Dendritic cell treated with granulocyte-macrophage colony-stimulating factor and Interleukin-4, amounts not matched to agents 40 ng/mL and 50 ng/mL, for 4 days (primary cell): Measurements from ENCODE around the gene CLCF1.

Experiments
- H3K27ac Mint-ChIP-seq: one replicate; pipeline ENCODE4 v1.8.0; 2022; ENCODE audit warnings: mild to moderate bottlenecking, mixed read lengths
- H3K27me3 Mint-ChIP-seq: one replicate; pipeline ENCODE4 v1.8.0; 2022; ENCODE audit warnings: mild to moderate bottlenecking, mixed read lengths
- H3K36me3 Mint-ChIP-seq: one replicate; pipeline ENCODE4 v1.8.0; 2022; ENCODE audit warnings: low read depth, mixed read lengths
- H3K4me1 Mint-ChIP-seq: one replicate; pipeline ENCODE4 v1.8.0; 2022; ENCODE audit warnings: low read depth, mixed read lengths
- H3K4me3 Mint-ChIP-seq: one replicate; pipeline ENCODE4 v1.8.0; 2022; ENCODE audit warnings: mild to moderate bottlenecking, moderate library complexity, mixed read lengths
- H3K9me3 Mint-ChIP-seq: one replicate; pipeline ENCODE4 v1.8.0; 2022; ENCODE audit warnings: mixed read lengths
- intact Hi-C: fragments of 100-400 bp; cut with micrococcal nuclease; formaldehyde crosslinking; loops from one replicate; pipeline ENCODE4 v1.15.0; 2022

The CLCF1 gene

DNA sequence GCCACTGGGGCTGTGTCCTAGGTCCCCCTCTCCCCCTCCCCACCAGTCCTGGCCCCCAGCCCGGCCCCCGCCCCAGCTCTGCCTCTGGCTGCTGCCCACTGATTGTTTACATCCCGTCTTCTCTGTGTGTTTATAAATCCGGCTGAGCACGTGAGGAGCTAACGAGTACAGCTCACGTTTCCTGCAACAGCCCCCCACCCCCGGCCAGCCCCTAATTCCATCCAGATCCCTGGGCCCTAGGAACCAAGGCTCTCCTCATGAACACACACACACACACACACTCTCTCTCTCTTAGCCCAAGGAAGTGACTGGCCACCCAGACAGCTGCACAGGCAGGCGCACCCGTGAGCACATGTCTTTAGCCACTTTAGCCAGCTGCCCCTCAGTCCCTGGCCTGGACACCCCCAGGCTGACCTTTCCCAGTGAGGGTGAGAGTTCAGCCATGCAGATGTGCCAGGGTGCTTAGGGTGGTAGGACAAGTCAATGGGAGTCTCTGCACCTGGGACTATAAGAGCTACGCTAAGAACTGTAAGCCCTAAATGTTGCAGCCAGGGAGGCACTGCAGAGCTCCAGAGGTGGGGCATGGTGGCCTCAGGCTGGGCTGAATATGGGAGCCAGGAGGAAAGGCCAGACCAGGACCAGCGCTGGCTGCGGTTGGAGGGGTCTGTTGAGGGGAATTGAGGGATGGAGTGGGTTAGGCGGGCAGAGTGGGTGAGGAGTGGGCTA, 2.9 kb downstream of the CLCF1 start:
- Mint-ChIP-seq H3K4me1 (peaks cover 82% of the 10 kb centered on the region), H3K9me3 (no peaks in the 10 kb centered on the region), H3K4me3 (no peak overlapping the region), H3K36me3 (peaks cover 3% of the 10 kb centered on the region), H3K27me3 (peaks cover 39% of the 10 kb centered on the region), H3K27ac (peak overlapping the region; percentile 29)
- intact Hi-C loops = no loop called here

DNA sequence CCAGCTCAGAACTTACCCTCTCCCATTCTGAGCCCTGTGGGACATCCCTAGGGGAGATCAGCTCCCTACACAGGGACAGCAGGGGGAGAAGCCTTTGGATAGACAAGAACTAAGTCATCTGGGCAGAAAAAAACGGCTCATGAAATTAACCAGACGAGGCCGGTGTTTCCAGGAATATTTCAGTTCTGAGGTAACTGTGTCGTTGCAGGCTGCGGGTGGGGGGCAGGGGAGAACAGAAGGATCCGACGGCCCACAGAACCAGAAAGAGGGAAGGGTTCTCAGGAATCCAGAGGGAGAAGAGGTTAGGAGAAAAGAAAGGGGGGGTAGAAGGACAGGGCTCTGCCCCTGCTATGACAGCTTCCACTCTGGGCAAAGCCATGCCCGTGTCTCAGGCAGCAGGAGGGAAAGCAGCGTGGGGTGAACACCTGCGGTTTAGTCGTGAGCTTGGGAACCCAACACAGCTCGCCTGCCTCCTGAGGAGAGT, 3.6 kb downstream of the CLCF1 start:
- no peak overlapping the region for H3K4me3 Mint-ChIP-seq
- H3K27ac Mint-ChIP-seq = no peak overlapping the region
- peaks cover 37% of the 10 kb centered on the region for H3K27me3 Mint-ChIP-seq
- intact Hi-C loops = no loop called here
- H3K9me3 Mint-ChIP-seq = no peaks in the 10 kb centered on the region
- H3K36me3 Mint-ChIP-seq = peaks cover 10% of the 10 kb centered on the region
- peaks cover 84% of the 10 kb centered on the region for H3K4me1 Mint-ChIP-seq

DNA sequence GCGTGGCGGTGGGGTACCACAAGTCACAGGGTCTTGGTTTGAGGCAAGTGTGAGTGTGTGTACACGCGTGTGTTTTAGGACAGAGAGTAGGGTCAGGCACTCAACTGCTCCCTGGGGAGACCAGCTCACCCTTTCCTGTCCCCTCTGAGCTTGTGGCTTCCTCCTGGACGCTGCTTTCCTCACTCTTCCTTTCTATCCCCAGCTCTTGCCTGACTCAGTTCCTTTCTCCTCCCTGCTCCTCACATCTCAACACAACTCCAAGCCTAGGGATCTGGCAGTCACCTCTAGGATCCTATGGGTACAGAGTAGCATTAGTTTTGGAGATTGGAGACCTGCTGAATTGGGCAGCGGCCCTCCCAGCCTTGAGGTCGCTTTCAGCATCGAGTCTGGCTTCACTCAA, 4.1 kb downstream of the CLCF1 start:
- H3K4me3 Mint-ChIP-seq = no peak overlapping the region
- peaks cover 34% of the 10 kb centered on the region for H3K27me3 Mint-ChIP-seq
- no peak overlapping the region for H3K27ac Mint-ChIP-seq
- peaks cover 83% of the 10 kb centered on the region for H3K4me1 Mint-ChIP-seq
- H3K9me3 Mint-ChIP-seq = no peaks in the 10 kb centered on the region
- H3K36me3 Mint-ChIP-seq = peaks cover 15% of the 10 kb centered on the region
- intact Hi-C loops = no loop called here

DNA sequence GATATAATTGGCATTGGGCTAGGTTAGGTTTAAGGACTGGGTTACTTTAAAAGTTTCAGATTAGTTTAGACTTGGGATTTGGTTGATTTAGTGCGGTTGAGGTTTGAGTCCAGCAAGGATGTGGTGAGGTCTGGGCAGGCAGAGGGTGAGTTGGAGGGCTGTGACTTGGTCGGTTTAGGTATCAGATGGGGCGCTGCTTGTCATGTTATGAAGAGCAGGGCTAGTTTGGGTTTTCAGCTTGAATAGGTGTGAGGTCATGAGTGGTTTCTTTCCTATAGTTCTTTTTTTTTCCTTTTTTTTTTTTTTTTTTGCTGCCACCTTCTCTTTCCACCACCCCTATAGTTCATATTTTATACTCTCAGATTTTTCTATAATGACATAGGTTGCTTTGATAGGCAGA, 4.8 kb downstream of the CLCF1 start:
- Mint-ChIP-seq H3K4me1 (peaks cover 81% of the 10 kb centered on the region), H3K4me3 (no peak overlapping the region), H3K27me3 (peaks cover 34% of the 10 kb centered on the region), H3K36me3 (peaks cover 15% of the 10 kb centered on the region), H3K9me3 (no peaks in the 10 kb centered on the region), H3K27ac (no peak overlapping the region)
- intact Hi-C loops = no loop called here

DNA sequence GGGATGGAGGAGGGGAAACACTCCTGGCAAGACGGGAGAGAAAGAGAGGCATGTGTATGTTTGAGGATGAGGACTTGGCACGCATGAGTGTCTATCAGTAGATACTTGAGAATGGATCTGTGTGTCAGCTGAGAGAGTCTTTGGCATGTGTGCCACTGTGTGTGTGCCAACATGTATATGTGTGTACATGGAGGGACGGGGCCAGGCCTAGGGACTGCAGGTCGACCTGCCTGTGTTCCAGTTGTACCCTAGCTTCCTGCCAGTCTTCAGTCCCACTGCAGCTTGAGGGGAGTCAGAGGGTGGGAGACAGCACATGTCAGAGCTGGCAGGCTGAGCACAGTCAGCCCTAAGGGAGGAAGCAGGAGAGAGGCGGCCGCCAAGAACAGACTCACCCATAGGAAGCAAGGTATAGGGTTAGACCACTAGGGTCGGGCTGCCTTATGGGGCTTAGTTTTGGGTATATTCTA, 5.6 kb downstream of the CLCF1 start:
- Mint-ChIP-seq H3K4me1 (peaks cover 85% of the 10 kb centered on the region), H3K36me3 (peaks cover 15% of the 10 kb centered on the region), H3K4me3 (no peak overlapping the region), H3K27ac (no peak overlapping the region), H3K9me3 (no peaks in the 10 kb centered on the region), H3K27me3 (peaks cover 34% of the 10 kb centered on the region)
- intact Hi-C loops = no loop called here

DNA sequence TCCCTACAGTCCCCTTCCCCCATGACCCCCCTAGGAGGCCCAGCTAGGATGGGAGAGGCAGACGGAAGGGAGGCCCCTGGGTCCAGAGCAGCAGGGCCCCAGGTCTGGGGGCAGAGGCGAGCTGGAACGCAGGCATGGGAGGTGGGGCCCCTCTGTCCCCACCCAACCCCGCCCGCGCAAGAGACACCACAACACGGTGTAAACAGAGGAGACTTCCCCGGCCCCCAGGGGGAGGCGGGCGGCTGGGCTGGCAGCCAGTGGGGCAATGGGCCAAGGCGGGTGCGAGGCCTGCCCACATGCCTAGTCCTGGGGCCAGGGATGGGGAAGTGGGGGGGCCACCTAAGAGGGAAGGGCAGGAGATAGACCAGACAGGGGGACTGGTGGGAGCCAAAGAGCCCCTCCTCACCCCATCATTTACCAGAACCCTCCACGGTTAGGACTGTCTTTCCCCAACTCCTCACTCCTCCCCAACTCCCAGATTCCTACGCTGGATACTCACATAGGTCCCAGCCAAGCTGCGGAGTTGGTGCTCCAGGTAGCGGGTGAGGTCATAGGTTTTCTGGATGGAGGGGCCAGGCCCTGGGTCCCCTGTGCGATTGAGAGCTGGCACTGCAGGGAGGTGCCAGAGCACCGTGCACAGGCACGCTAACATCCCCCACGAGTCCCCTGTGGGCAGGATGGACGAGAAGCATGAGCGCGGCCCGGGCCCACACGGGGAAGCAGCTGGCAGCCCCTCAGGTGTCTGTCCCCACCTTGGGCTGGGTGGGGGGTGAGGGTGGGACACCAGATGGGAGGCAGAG, 6.2 kb downstream of the CLCF1 start:
- H3K27ac Mint-ChIP-seq = no peak overlapping the region
- intact Hi-C loops = no loop called here
- H3K4me3 Mint-ChIP-seq = no peak overlapping the region
- peaks cover 85% of the 10 kb centered on the region for H3K4me1 Mint-ChIP-seq
- no peaks in the 10 kb centered on the region for H3K9me3 Mint-ChIP-seq
- peaks cover 15% of the 10 kb centered on the region for H3K36me3 Mint-ChIP-seq
- peaks cover 34% of the 10 kb centered on the region for H3K27me3 Mint-ChIP-seq

DNA sequence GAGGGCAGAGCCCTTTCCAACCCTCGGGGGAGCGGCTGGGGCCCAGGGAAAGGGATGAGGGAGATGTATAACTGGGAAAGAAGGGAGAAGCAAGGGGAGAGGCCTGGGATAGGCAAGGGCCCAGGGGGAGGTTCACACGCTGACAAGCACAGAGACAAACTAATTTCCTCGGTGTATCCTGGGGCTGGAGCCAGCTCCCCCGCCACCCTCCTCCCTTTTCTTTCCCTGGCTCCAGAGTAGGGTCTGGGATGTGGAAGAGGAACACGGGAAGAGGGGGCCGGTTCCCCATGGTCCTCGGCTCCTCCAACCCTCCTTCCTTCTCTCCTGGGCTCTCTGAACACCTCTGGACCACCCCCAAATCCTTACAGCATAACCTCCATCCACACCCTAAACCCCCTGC, 6.9 kb downstream of the CLCF1 start:
- Mint-ChIP-seq H3K27ac (peak overlapping the region; percentile 2), H3K9me3 (no peaks in the 10 kb centered on the region), H3K4me3 (no peak overlapping the region), H3K36me3 (peaks cover 15% of the 10 kb centered on the region), H3K4me1 (peaks cover 85% of the 10 kb centered on the region), H3K27me3 (peaks cover 30% of the 10 kb centered on the region)
- intact Hi-C loops = no loop called here

DNA sequence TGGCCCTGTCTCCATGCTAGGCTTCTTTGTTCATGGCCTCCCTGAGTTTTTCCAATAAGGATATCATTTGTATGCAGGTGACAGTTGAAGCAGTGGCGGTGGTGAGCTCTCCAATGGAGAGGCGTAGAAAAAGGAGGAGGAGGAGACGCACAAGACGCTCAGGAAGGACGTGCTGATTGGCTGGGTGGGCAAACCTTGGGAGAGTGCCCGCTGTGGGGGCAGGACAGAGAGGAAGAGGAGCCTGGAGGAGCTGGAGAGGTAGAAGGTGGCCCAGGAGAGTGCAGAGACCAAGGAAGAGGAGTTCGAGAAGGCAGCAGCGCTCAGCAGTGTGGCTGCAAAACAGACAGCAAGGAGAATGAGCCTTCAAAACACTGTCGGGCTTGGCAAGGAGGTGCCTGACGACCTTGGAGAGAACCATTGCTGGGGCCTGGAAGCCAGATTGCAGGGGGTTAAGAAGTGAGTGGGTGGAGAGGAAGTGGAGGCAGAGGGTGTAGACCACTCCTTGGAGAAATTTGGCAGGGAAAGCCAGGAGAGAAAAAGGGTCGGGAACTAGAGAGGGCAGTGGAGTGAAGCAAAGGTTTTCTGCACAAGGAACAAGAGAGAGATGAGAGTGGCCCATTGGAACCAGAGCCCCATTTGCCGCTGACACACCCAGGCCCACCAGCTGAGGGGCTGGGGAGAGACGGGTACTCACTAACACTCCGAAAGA, 7.5 kb downstream of the CLCF1 start:
- H3K9me3 Mint-ChIP-seq = no peaks in the 10 kb centered on the region
- intact Hi-C loops = no loop called here
- H3K27ac Mint-ChIP-seq = peak overlapping the region; percentile 2
- H3K4me3 Mint-ChIP-seq = no peak overlapping the region
- H3K36me3 Mint-ChIP-seq = peaks cover 15% of the 10 kb centered on the region
- peaks cover 29% of the 10 kb centered on the region for H3K27me3 Mint-ChIP-seq
- H3K4me1 Mint-ChIP-seq = peaks cover 83% of the 10 kb centered on the region

DNA sequence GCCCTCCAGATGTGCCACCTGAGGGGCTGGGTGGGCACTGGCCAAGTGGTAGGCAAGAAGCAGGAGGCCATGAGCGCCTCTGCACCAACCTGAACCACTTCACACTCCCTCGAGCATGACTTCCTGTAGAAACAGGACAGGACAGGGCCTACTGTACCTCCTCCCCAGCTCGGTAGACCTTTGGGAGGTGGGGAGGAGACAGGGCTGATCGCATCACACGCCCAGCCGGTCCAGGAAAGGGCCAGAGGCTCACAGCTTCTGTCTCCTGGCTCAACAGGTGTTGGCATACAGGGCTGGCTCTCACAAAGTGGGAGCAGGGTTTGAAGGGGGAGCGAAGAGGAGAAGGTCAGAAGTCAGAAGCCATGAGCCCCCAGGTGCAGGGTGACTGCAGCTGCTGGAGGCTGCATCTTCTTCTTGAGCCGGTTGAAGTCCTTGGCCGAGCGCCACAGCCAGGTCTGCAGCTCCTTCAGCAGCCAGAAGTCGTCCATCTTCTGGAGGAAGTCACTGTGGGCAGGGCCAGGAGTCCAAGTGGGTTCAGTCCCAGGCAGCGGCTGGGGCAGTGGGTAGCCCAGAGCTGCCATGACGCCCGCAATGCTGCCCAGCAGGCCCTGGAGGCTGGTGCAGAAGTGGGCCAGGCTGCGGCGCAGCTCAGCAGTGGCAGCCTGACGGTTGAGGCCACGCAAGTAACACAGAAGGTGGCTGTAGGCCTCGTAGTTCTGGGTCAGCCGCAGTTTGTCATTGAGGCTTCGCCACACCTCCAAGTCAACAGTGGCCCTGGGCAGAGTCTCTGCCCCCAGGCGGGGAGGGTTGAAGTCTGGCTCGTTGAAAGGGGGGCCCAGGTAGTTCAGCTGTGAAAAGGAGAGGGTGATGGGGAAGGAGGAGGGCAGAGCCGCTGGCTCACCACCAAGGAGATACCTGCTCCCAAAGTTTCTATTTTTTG, 8.3 kb downstream of the CLCF1 start:
- H3K36me3 Mint-ChIP-seq = peaks cover 15% of the 10 kb centered on the region
- H3K27ac Mint-ChIP-seq = no peak overlapping the region
- intact Hi-C loops = no loop called here
- H3K4me1 Mint-ChIP-seq = peaks cover 75% of the 10 kb centered on the region
- H3K4me3 Mint-ChIP-seq = no peak overlapping the region
- H3K9me3 Mint-ChIP-seq = no peaks in the 10 kb centered on the region
- H3K27me3 Mint-ChIP-seq = peaks cover 26% of the 10 kb centered on the region

DNA sequence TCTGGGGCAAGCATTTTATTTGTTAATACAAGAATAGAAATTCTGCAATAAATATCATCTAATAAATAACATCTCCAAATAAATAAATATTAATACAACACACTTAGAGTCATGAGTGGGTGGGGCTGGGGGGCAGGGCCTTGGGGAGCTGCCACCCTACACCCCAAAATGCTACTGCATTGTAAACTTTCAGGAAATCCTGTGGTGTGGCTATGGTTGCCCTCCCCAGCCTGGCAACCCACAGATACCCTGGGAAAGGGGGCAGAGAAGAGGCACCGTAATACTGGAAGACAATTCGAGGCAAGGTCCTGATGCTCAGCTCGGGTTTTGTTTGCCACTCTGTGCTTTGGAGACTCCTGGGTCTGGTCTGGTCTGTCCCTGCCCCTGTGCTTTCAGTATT, 9.2 kb downstream of the CLCF1 start:
- Mint-ChIP-seq H3K27me3 (peaks cover 22% of the 10 kb centered on the region), H3K9me3 (no peaks in the 10 kb centered on the region), H3K4me1 (peaks cover 69% of the 10 kb centered on the region), H3K36me3 (peaks cover 15% of the 10 kb centered on the region), H3K27ac (no peak overlapping the region), H3K4me3 (no peak overlapping the region)
- intact Hi-C loops = no loop called here

DNA sequence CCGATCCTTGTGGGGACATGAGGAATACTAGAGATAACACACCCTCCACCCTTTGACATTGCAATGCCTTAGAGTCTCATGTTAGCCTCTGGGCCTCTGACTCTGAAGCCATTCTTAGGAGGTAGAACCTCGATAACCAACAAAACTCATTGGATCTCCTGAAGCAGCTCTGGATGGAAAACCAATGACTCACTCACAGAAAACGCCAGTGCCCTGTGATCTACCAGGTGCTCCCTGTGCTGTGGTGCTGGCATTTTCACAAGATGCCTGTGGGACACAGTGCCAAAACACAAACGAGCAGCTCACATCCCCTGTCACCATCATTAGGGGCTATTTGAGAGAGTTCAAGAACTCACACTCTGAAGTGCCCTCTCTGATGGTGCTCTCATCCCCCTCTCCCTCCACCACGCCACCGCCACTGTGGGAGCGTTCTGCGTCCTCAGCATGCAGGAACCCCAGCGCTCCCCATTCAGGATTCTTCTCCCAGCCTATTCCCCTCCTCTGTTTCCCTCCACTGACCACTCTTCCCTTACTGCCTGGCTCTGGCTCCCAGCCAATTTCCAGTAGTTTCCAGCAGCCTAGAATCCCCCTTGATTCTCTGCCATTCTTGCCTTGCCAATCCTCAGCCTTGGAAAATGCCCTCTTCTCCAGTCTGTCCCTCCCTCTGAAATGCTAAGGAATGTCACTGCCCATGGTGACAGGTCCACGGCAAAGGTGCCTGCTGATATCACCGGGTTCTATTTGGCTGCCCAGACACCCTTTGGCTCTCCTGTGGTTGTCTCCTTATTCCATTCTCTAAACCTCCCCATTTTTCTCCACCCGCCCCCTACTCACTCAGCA, 15.3 kb downstream of the CLCF1 start:
- intact Hi-C loops = loop anchor here (1.0 to 10.0 kb wide), 3 partner anchors 15 to 227 kb away; partner anchors contain the start of genes CLCF1 and GSTP1
- H3K4me3 Mint-ChIP-seq = no peak overlapping the region

DNA sequence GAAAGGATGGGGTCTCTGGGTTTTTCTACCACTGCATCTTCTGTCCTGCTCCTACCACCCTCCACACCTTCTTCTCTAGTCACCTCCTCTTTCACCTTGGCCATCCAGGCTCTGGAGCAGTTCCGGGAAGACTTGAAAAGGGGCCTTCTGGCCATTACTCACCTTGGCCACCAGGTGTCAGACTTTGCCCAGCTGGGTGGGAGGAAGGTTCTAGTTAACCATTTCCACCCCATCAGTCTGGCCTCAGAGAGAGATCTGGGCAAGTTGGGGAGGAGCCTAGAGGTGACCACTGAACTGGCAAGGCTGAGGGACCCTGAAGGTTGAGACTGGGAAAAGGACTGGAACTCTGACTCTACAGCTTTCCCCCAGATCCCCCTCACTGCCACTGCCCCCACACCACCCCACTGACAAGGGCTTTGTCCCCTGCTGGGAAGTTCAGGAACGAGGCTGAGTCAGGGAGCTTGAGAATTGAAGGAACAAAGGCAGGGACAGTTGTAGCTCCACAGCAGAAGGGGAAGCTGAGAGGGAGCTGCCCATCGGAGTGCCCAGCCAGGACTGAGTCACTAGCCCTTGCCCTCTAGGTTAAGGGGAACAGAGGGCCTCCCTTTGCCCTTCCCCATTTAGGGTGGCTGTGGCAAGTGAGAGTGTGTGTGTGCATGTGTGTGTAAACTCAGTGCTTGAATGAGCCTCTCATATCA, 16.4 kb downstream of the CLCF1 start:
- intact Hi-C loops = loop anchor here (1.0 to 10.0 kb wide), 3 partner anchors 16 to 228 kb away; partner anchors contain the start of genes CLCF1 and GSTP1
- peaks cover 11% of the 10 kb centered on the region for H3K36me3 Mint-ChIP-seq
- peaks cover 77% of the 10 kb centered on the region for H3K4me1 Mint-ChIP-seq
- H3K27me3 Mint-ChIP-seq = no peaks in the 10 kb centered on the region
- H3K27ac Mint-ChIP-seq = peak overlapping the region; percentile 99
- H3K4me3 Mint-ChIP-seq = peak overlapping the region; percentile 19
- H3K9me3 Mint-ChIP-seq = no peaks in the 10 kb centered on the region

More for the DNA sequence above, 15.3 kb downstream of the CLCF1 start:
- Mint-ChIP-seq H3K27ac (peak overlapping the region; percentile 99), H3K27me3 (no peaks in the 10 kb centered on the region), H3K4me1 (peaks cover 76% of the 10 kb centered on the region), H3K36me3 (peaks cover 4% of the 10 kb centered on the region), H3K9me3 (no peaks in the 10 kb centered on the region)
